ENCODE data around the gene CEMIP2. TPM values are rescaled to one million over a fixed set of nuclear protein-coding genes. Genes with fewer than 3 reads are reported as not detected.

The CEMIP2 gene
- total RNA-seq, 5 donors from 2014 or later (not counting 1 experiment from before 2014, with no cell fraction given), result 82.1 to 285 (median 90.8) TPM

- Mint-ChIP-seq H3K36me3 (peaks cover 19% of the 10 kb centered on the region), H3K4me3 (no peak overlapping the region), H3K27me3 (no peaks in the 10 kb centered on the region), H3K27ac (no peak overlapping the region), H3K4me1 (peaks cover 5 to 26% (median 13%) of the 10 kb centered on the region in 3 donors), H3K9me3 (peaks cover 0 to 5% (median 0%) of the 10 kb centered on the region in 3 donors)
- POLR2A ChIA-PET, result no interaction called here
- ATAC-seq (replicated peaks in 1 of 4), result no peak
- CTCF ChIA-PET, result interaction anchor here in 1 of 2 donors (1.3 kb wide), 1 partner anchor 10 kb away, joined by 3 read pairs; no protein-coding TSS in a partner anchor
- no peaks in the 10 kb centered on the region for H3K36me3 ChIP-seq (ENCODE audit: control insufficient read depth in 2 of 2, extremely low read depth in 1 of 2, insufficient read depth in 1 of 2, low read length in 1 of 2)
- WGBS (ENCODE audit: insufficient coverage), result 90% methylated on average over 1 of the region's 3 CpGs
- no peaks in the 10 kb centered on the region for H3K27me3 ChIP-seq (replicated peaks in 1 of 2; ENCODE audit: control insufficient read depth in 2 of 2, extremely low read depth in 1 of 2, insufficient read depth in 2 of 2, low read length in 1 of 2)
- no peak overlapping the region for H3K4me3 ChIP-seq (ENCODE audit: control insufficient read depth in 1 of 2, extremely low read depth in 1 of 2, low read length in 1 of 2)
- no peaks in the 10 kb centered on the region for H3K9me3 ChIP-seq
- no peaks in the 10 kb centered on the region for H3K4me1 ChIP-seq (ENCODE audit: control insufficient read depth in 1 of 2, extremely low read depth in 1 of 2, insufficient read depth in 2 of 2, low read length in 2 of 2)
- DNase-seq, result no peak
- H3K27ac ChIP-seq (ENCODE audit: low read length), result no peak overlapping the region
These were observed 93.0 kb downstream of the CEMIP2 start for GRCh38 chr9:71675105-71675856.

GRCh38 chr9:71672573-71672972 is 95.7 kb downstream of the CEMIP2 start:
- ChIA-PET POLR2A (no interaction called here), CTCF (no interaction called here)
- no peak overlapping the region for H3K27ac ChIP-seq (ENCODE audit: low read length)
- no peaks in the 10 kb centered on the region for H3K36me3 ChIP-seq (ENCODE audit: control insufficient read depth in 2 of 2, extremely low read depth in 1 of 2, insufficient read depth in 1 of 2, low read length in 1 of 2)
- Mint-ChIP-seq H3K4me1 (peaks cover 0 to 6% (median 5%) of the 10 kb centered on the region in 3 donors), H3K9me3 (peaks cover 0 to 5% (median 3%) of the 10 kb centered on the region in 3 donors), H3K27ac (no peak overlapping the region), H3K36me3 (peaks cover 13% of the 10 kb centered on the region), H3K27me3 (no peaks in the 10 kb centered on the region), H3K4me3 (no peak overlapping the region)
- WGBS (ENCODE audit: insufficient coverage), result no CpG with 5 or more reads among the region's 1 CpG
- H3K27me3 ChIP-seq (replicated peaks in 1 of 2; ENCODE audit: control insufficient read depth in 2 of 2, extremely low read depth in 1 of 2, insufficient read depth in 2 of 2, low read length in 1 of 2), result no peaks in the 10 kb centered on the region
- H3K9me3 ChIP-seq, result no peaks in the 10 kb centered on the region
- H3K4me3 ChIP-seq (ENCODE audit: control insufficient read depth in 1 of 2, extremely low read depth in 1 of 2, low read length in 1 of 2), result no peak overlapping the region
- no peaks in the 10 kb centered on the region for H3K4me1 ChIP-seq (ENCODE audit: control insufficient read depth in 1 of 2, extremely low read depth in 1 of 2, insufficient read depth in 2 of 2, low read length in 2 of 2)
- no peak for ATAC-seq (replicated peaks in 1 of 4)
- no peak for DNase-seq

GRCh38 chr9:71671289-71671688 is 97.0 kb downstream of the CEMIP2 start:
- Mint-ChIP-seq H3K4me3 (no peak overlapping the region), H3K27ac (no peak overlapping the region), H3K4me1 (peaks cover 0 to under 1% (median 0%) of the 10 kb centered on the region in 3 donors), H3K9me3 (peaks cover 0 to 5% (median 3%) of the 10 kb centered on the region in 3 donors), H3K36me3 (peaks cover 7% of the 10 kb centered on the region), H3K27me3 (no peaks in the 10 kb centered on the region)
- DNase-seq (no peak), ATAC-seq (replicated peaks in 1 of 4) (no peak)
- H3K27ac ChIP-seq (ENCODE audit: low read length), result no peak overlapping the region
- H3K4me1 ChIP-seq (ENCODE audit: control insufficient read depth in 1 of 2, extremely low read depth in 1 of 2, insufficient read depth in 2 of 2, low read length in 2 of 2), result no peaks in the 10 kb centered on the region
- H3K4me3 ChIP-seq (ENCODE audit: control insufficient read depth in 1 of 2, extremely low read depth in 1 of 2, low read length in 1 of 2), result no peak overlapping the region
- H3K27me3 ChIP-seq (replicated peaks in 1 of 2; ENCODE audit: control insufficient read depth in 2 of 2, extremely low read depth in 1 of 2, insufficient read depth in 2 of 2, low read length in 1 of 2), result no peaks in the 10 kb centered on the region
- H3K36me3 ChIP-seq (ENCODE audit: control insufficient read depth in 2 of 2, extremely low read depth in 1 of 2, insufficient read depth in 1 of 2, low read length in 1 of 2), result no peaks in the 10 kb centered on the region
- H3K9me3 ChIP-seq, result no peaks in the 10 kb centered on the region
- no CpG with 5 or more reads among the region's 3 CpGs for WGBS (ENCODE audit: insufficient coverage)
- ChIA-PET CTCF (no interaction called here), POLR2A (interaction anchor here in 1 of 2 donors (0.6 kb wide), 2 partner anchors 459 to 1079 kb away, joined by 4 read pairs; no protein-coding TSS in a partner anchor)

GRCh38 chr9:71670121-71670520 is 98.2 kb downstream of the CEMIP2 start:
- no peaks in the 10 kb centered on the region for H3K27me3 Mint-ChIP-seq
- no peak overlapping the region for H3K27ac ChIP-seq (ENCODE audit: low read length)
- H3K27ac Mint-ChIP-seq, result no peak overlapping the region
- peaks cover 4% of the 10 kb centered on the region for H3K36me3 Mint-ChIP-seq
- no peaks in the 10 kb centered on the region for H3K36me3 ChIP-seq (ENCODE audit: control insufficient read depth in 2 of 2, extremely low read depth in 1 of 2, insufficient read depth in 1 of 2, low read length in 1 of 2)
- no peaks in the 10 kb centered on the region for H3K9me3 ChIP-seq
- H3K4me3 Mint-ChIP-seq, result no peak overlapping the region
- ChIA-PET POLR2A (no interaction called here), CTCF (no interaction called here)
- no peaks in the 10 kb centered on the region for H3K4me1 Mint-ChIP-seq
- DNase-seq (no peak), ATAC-seq (replicated peaks in 1 of 4) (no peak)
- no peaks in the 10 kb centered on the region for H3K4me1 ChIP-seq (ENCODE audit: control insufficient read depth in 1 of 2, extremely low read depth in 1 of 2, insufficient read depth in 2 of 2, low read length in 2 of 2)
- H3K4me3 ChIP-seq (ENCODE audit: control insufficient read depth in 1 of 2, extremely low read depth in 1 of 2, low read length in 1 of 2), result no peak overlapping the region
- no peaks in the 10 kb centered on the region for H3K27me3 ChIP-seq (replicated peaks in 1 of 2; ENCODE audit: control insufficient read depth in 2 of 2, extremely low read depth in 1 of 2, insufficient read depth in 2 of 2, low read length in 1 of 2)
- H3K9me3 Mint-ChIP-seq, result peaks cover 0 to 5% (median 3%) of the 10 kb centered on the region in 3 donors
- WGBS (ENCODE audit: insufficient coverage), result no CpG with 5 or more reads among the region's 1 CpG

- H3K4me3 ChIP-seq (ENCODE audit: control insufficient read depth in 1 of 2, extremely low read depth in 1 of 2, low read length in 1 of 2), result no peak overlapping the region
- H3K4me3 Mint-ChIP-seq, result no peak overlapping the region
- H3K27ac Mint-ChIP-seq, result no peak overlapping the region
- CTCF ChIA-PET, result interaction anchor here in 1 of 2 donors (0.6 kb wide), 1 partner anchor 19 kb away, joined by 3 read pairs; no protein-coding TSS in a partner anchor
- no peaks in the 10 kb centered on the region for H3K36me3 ChIP-seq (ENCODE audit: control insufficient read depth in 2 of 2, extremely low read depth in 1 of 2, insufficient read depth in 1 of 2, low read length in 1 of 2)
- POLR2A ChIA-PET, result no interaction called here
- H3K27ac ChIP-seq (ENCODE audit: low read length), result no peak overlapping the region
- ATAC-seq (replicated peaks in 1 of 4), result no peak
- H3K27me3 Mint-ChIP-seq, result no peaks in the 10 kb centered on the region
- no peaks in the 10 kb centered on the region for H3K4me1 ChIP-seq (ENCODE audit: control insufficient read depth in 1 of 2, extremely low read depth in 1 of 2, insufficient read depth in 2 of 2, low read length in 2 of 2)
- DNase-seq, result no peak
- H3K27me3 ChIP-seq (replicated peaks in 1 of 2; ENCODE audit: control insufficient read depth in 2 of 2, extremely low read depth in 1 of 2, insufficient read depth in 2 of 2, low read length in 1 of 2), result no peaks in the 10 kb centered on the region
- WGBS (ENCODE audit: insufficient coverage), result 100% methylated on average over 1 of the region's 3 CpGs
- H3K36me3 Mint-ChIP-seq, result peaks cover under 1% of the 10 kb centered on the region
- peaks cover 0 to 3% (median 1%) of the 10 kb centered on the region in 3 donors for H3K9me3 Mint-ChIP-seq
- no peaks in the 10 kb centered on the region for H3K9me3 ChIP-seq
- H3K4me1 Mint-ChIP-seq, result peaks cover 0 to 3% (median 3%) of the 10 kb centered on the region in 3 donors
These were observed 98.9 kb downstream of the CEMIP2 start for GRCh38 chr9:71669284-71669995.

- no peak overlapping the region for H3K27ac Mint-ChIP-seq
These were observed 99.6 kb downstream of the CEMIP2 start for GRCh38 chr9:71668717-71669116.

More at GRCh38 chr9:71668717-71669116, 99.6 kb downstream of the CEMIP2 start:
- H3K9me3 ChIP-seq, result no peaks in the 10 kb centered on the region
- no peak overlapping the region for H3K27ac ChIP-seq (ENCODE audit: low read length)
- no peak for DNase-seq
- H3K4me1 ChIP-seq (ENCODE audit: control insufficient read depth in 1 of 2, extremely low read depth in 1 of 2, insufficient read depth in 2 of 2, low read length in 2 of 2), result no peaks in the 10 kb centered on the region
- 100% methylated on average over 1 of the region's 2 CpGs for WGBS (ENCODE audit: insufficient coverage)
- no peaks in the 10 kb centered on the region for H3K36me3 ChIP-seq (ENCODE audit: control insufficient read depth in 2 of 2, extremely low read depth in 1 of 2, insufficient read depth in 1 of 2, low read length in 1 of 2)
- Mint-ChIP-seq H3K27me3 (no peaks in the 10 kb centered on the region), H3K36me3 (no peaks in the 10 kb centered on the region), H3K4me1 (peaks cover 0 to 8% (median 3%) of the 10 kb centered on the region in 3 donors), H3K9me3 (peaks cover 0 to 3% (median 0%) of the 10 kb centered on the region in 3 donors), H3K4me3 (no peak overlapping the region)
- CTCF ChIA-PET, result interaction anchor here in 1 of 2 donors (0.6 kb wide), 2 partner anchors 18 to 91 kb away, joined by 3 read pairs; no protein-coding TSS in a partner anchor
- POLR2A ChIA-PET, result no interaction called here
- ATAC-seq (replicated peaks in 1 of 4), result no peak
- H3K4me3 ChIP-seq (ENCODE audit: control insufficient read depth in 1 of 2, extremely low read depth in 1 of 2, low read length in 1 of 2), result no peak overlapping the region
- no peaks in the 10 kb centered on the region for H3K27me3 ChIP-seq (replicated peaks in 1 of 2; ENCODE audit: control insufficient read depth in 2 of 2, extremely low read depth in 1 of 2, insufficient read depth in 2 of 2, low read length in 1 of 2)
